DOHH2 (cell line): ENCODE data around the gene USP6NL.

Source experiments
- H3F3A ChIP-seq: fragments of 200-600 bp; sonication (generic), shearing (Covaris generic); 2 replicates; pipeline ENCODE4 v1.6.0; 2016; ENCODE audit warnings: antibody characterized with exemption, mild to moderate bottlenecking; ENCODE audit not compliant: control insufficient read depth, insufficient read depth
- H3K27ac ChIP-seq: fragments of 200-600 bp; sonication (generic); 2 replicates; pipeline ENCODE4 v1.5.1; 2014; ENCODE audit warnings: low read depth, mild to moderate bottlenecking, low read length, moderate library complexity
- H3K27me3 ChIP-seq: fragments of 200-600 bp; sonication (generic); 2 replicates; pipeline ENCODE4 v1.6.1; 2014; ENCODE audit warnings: mild to moderate bottlenecking, low read length, mixed read lengths; ENCODE audit not compliant: control insufficient read depth
- H3K36me3 ChIP-seq: fragments of 200-600 bp; sonication (generic); 2 replicates; pipeline ENCODE4 v1.6.1; 2014; ENCODE audit warnings: mild to moderate bottlenecking, low read length, moderate library complexity, mixed read lengths; ENCODE audit not compliant: control insufficient read depth
- H3K4me1 ChIP-seq: fragments of 200-600 bp; sonication (generic); 2 replicates; pipeline ENCODE4 v1.6.1; 2014; ENCODE audit warnings: mild to moderate bottlenecking, low read length, mixed read lengths; ENCODE audit not compliant: control insufficient read depth
- H3K4me2 ChIP-seq: fragments of 200-600 bp; sonication (generic); 2 replicates; pipeline ENCODE4 v1.6.0; 2014; ENCODE audit warnings: mild to moderate bottlenecking, low read length, moderate library complexity
- H3K4me3 ChIP-seq: fragments of 200-600 bp; sonication (generic); 2 replicates; pipeline ENCODE4 v1.5.1; 2014; ENCODE audit warnings: mild to moderate bottlenecking, low read length, mixed read lengths
- H3K79me2 ChIP-seq: fragments of 200-600 bp; sonication (generic); 2 replicates; pipeline ENCODE4 v1.6.1; 2014; ENCODE audit warnings: mild to moderate bottlenecking, low read length, mixed read lengths; ENCODE audit not compliant: control insufficient read depth
- H3K9me2 ChIP-seq: fragments of 200-600 bp; sonication (generic); replicated peaks from 2 replicates; pipeline ENCODE4 v1.6.1; 2014; ENCODE audit warnings: mild to moderate bottlenecking, low read length, mixed read lengths; ENCODE audit not compliant: control insufficient read depth
- H3K9me3 ChIP-seq: fragments of 200-600 bp; sonication (generic); 2 replicates; pipeline ENCODE4 v1.6.1; 2014; ENCODE audit warnings: antibody characterized with exemption, low read length, mixed read lengths; ENCODE audit not compliant: control insufficient read depth, insufficient read depth
- H4K20me1 ChIP-seq: fragments of 200-600 bp; sonication (generic); 2 replicates; pipeline ENCODE4 v1.6.0; 2014; ENCODE audit warnings: low read depth, mild to moderate bottlenecking, antibody characterized with exemption, low read length, moderate library complexity; ENCODE audit not compliant: control insufficient read depth, insufficient read depth
- CTCF ChIP-seq: fragments of 200-600 bp; sonication (generic); IDR thresholded peaks from one replicate; pipeline ENCODE4 v1.5.1; 2014; ENCODE audit warnings: antibody characterized with exemption, mild to moderate bottlenecking, low read depth, low read length; ENCODE audit not compliant: poor library complexity, severe bottlenecking
- EZH2phosphoT487 ChIP-seq: fragments of 200-600 bp; sonication (generic); IDR thresholded peaks from 2 replicates; pipeline ENCODE4 v1.6.1; 2017; ENCODE audit warnings: borderline replicate concordance, mild to moderate bottlenecking, antibody characterized with exemption, low read length, moderate library complexity, mixed read lengths

Gene USP6NL

DNA sequence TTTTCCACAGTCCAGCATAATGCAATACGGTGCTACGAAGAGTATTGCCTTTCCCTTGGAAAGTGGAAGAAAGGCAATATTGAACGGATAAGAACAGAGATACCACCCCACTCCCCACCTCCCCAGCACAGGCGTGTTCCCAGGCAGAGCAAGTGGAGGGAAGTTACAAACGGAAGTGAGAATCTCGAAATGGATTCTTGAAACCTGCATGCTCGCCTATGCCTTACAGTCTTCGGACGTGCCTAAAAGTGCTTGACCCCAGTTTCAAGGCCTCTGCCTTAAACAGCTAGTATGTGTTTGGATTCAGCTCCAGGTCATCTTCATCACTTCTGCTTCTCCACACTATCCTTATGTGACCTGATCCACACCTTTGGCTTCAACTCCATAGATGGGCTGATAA is 35.0 kb upstream of the USP6NL start:
- H4K20me1 ChIP-seq, result no peaks in the 10 kb centered on the region
- no peaks in the 10 kb centered on the region for H3K9me2 ChIP-seq
- H3K4me1 ChIP-seq, result peaks cover 54% of the 10 kb centered on the region
- peak overlapping the region; percentile 22 for H3K4me3 ChIP-seq
- H3F3A ChIP-seq, result peaks cover 5% of the 10 kb centered on the region
- H3K79me2 ChIP-seq, result no peaks in the 10 kb centered on the region
- H3K36me3 ChIP-seq, result no peaks in the 10 kb centered on the region
- H3K9me3 ChIP-seq, result no peaks in the 10 kb centered on the region
- H3K4me2 ChIP-seq, result peak overlapping the region; percentile 57
- no peak overlapping the region for H3K27ac ChIP-seq
- TF ChIP-seq CTCF (no peak), EZH2phosphoT487 (no peak)
- no peaks in the 10 kb centered on the region for H3K27me3 ChIP-seq

DNA sequence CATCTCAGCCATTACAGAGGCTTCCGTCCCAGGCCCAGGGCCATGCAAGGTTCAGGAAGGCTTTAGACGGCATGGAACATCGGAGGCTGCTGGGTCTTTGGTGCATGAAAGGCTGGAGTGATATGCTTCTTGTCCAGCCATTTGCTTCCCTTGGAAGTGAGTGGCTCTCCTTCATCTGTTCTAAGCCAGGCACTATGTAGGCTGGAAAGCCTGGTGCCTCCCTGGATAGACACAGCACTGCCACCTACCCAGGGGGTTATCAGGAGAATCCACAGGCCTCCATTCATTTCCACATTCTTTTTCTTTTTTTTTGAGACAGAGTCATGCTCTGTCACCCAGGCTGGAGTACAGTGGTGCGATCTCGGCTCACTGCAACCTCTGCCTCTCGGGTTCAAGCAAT is 31.6 kb upstream of the USP6NL start:
- no peaks in the 10 kb centered on the region for H3K9me3 ChIP-seq
- no peaks in the 10 kb centered on the region for H3K27me3 ChIP-seq
- H3K4me1 ChIP-seq, result peaks cover 53% of the 10 kb centered on the region
- H3K27ac ChIP-seq, result no peak overlapping the region
- no peak for TF ChIP-seq EZH2phosphoT487
- no peaks in the 10 kb centered on the region for H3K36me3 ChIP-seq
- H3K4me3 ChIP-seq, result no peak overlapping the region
- H4K20me1 ChIP-seq, result no peaks in the 10 kb centered on the region
- no peaks in the 10 kb centered on the region for H3K79me2 ChIP-seq
- peaks cover 5% of the 10 kb centered on the region for H3F3A ChIP-seq
- H3K4me2 ChIP-seq, result peak overlapping the region; percentile 34
- no peaks in the 10 kb centered on the region for H3K9me2 ChIP-seq

GRCh38 chr10:11642566-11642965 is 31.1 kb upstream of the USP6NL start:
- Histone ChIP-seq H3K4me2 (peak overlapping the region; percentile 34), H3K9me3 (no peaks in the 10 kb centered on the region), H3K4me3 (peak overlapping the region; percentile 34), H3F3A (peaks cover 5% of the 10 kb centered on the region), H3K36me3 (no peaks in the 10 kb centered on the region), H3K4me1 (peaks cover 53% of the 10 kb centered on the region), H3K27ac (no peak overlapping the region), H3K9me2 (no peaks in the 10 kb centered on the region), H4K20me1 (no peaks in the 10 kb centered on the region), H3K27me3 (no peaks in the 10 kb centered on the region), H3K79me2 (no peaks in the 10 kb centered on the region)
- TF ChIP-seq EZH2phosphoT487 (no peak), CTCF (no peak)

DNA sequence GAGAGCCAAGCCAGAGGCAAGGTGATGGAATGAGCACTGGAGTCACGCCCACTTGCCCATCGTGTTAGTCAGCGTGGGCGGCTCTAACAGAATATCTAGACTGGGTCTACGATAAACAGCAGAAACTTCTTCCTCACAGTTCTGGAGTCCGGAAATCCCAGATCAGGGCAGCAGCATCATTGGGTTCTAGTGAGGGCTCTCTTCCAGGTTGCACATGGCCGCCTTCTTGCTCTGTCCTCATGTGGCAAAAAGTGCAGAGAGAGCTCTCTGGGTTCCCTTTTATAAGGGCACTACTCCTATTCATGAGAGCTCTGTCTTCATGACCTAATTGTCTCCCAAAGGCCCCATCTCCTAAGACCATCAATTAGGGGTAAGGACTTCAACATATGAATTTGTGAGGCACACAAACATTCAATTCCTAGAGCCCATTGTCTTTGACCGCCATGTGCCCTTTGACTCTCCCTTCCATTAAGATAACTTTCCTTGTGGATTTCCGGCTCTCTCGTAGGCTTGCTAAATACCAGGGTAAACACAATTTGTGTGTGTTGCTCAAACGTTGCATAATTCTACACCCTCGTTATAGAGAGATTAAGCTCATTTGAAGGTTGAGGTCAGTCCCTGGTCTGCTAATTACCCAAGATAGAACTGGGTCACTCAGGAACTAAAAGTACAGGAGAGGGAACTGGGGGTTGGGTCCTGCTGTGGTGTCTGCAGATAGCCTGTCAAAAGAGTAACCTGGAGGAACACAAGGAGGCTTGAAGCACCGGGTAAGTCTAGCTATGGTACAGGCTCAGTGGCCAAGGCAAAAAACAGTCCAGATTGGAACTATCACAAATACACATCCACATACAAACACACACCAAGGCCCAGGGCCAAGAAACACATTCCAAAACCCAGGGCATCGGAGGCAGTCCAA is 28.7 kb upstream of the USP6NL start:
- no peaks in the 10 kb centered on the region for H3K79me2 ChIP-seq
- H3K27ac ChIP-seq, result no peak overlapping the region
- no peaks in the 10 kb centered on the region for H3K27me3 ChIP-seq
- H3K4me1 ChIP-seq, result peaks cover 56% of the 10 kb centered on the region
- H3K4me3 ChIP-seq, result no peak overlapping the region
- no peaks in the 10 kb centered on the region for H3K36me3 ChIP-seq
- TF ChIP-seq CTCF (no peak), EZH2phosphoT487 (no peak)
- no peak overlapping the region for H3K4me2 ChIP-seq
- no peaks in the 10 kb centered on the region for H4K20me1 ChIP-seq
- no peaks in the 10 kb centered on the region; the same call in 1 of the 2 replicates for H3F3A ChIP-seq
- H3K9me3 ChIP-seq, result no peaks in the 10 kb centered on the region
- H3K9me2 ChIP-seq, result no peaks in the 10 kb centered on the region
